Neural crest cell (in vitro differentiated cells): Measurements from ENCODE around the gene FLCN. TPM values are rescaled to one million over a fixed set of nuclear protein-coding genes. Genes with fewer than 3 reads are reported as not detected.
A peak's percentile ranks its signal among the peaks of the same experiment; 100 is the strongest.

Source experiments
- DNase-seq: peaks from one replicate; pipeline ENCODE4 v3.0.0; 2021; ENCODE audit warnings: low read depth, mixed read lengths, low spot score
- H3K27ac Mint-ChIP-seq: one replicate; pipeline ENCODE4 v1.8.0; 2021; ENCODE audit warnings: mild to moderate bottlenecking, mixed read lengths; ENCODE audit not compliant: unreplicated experiment
- H3K27me3 Mint-ChIP-seq: 2 replicates; pipeline ENCODE4 v1.8.0; 2021; ENCODE audit warnings: low read depth, mild to moderate bottlenecking, mixed read lengths
- H3K36me3 Mint-ChIP-seq: 2 replicates; pipeline ENCODE4 v1.8.0; 2021; ENCODE audit warnings: low read depth, mild to moderate bottlenecking, mixed read lengths
- H3K4me1 Mint-ChIP-seq: 2 replicates; pipeline ENCODE4 v1.8.0; 2021; ENCODE audit warnings: mixed read lengths
- H3K4me3 Mint-ChIP-seq: one replicate; pipeline ENCODE4 v1.8.0; 2021; ENCODE audit warnings: mild to moderate bottlenecking, mixed read lengths
- H3K9me3 Mint-ChIP-seq: 2 replicates; pipeline ENCODE4 v1.8.0; 2021; ENCODE audit warnings: mixed read lengths
- total RNA-seq: library from RNA; stranded (reverse); gene quantifications from 2 replicates; pipeline ENCODE4 v1.2.1, GENCODE V29; 2021
- TF ChIP-seq, protein P1 (sequence below): fragments of 200-600 bp; sonication (generic); conservative IDR thresholded peaks from 2 replicates; pipeline ENCODE4 v1.5.0; 2021; ENCODE audit warnings: antibody characterized with exemption, mild to moderate bottlenecking

FLCN gene
- total RNA-seq, 1 donor from 2014 or later: 38.7 TPM

DNA sequence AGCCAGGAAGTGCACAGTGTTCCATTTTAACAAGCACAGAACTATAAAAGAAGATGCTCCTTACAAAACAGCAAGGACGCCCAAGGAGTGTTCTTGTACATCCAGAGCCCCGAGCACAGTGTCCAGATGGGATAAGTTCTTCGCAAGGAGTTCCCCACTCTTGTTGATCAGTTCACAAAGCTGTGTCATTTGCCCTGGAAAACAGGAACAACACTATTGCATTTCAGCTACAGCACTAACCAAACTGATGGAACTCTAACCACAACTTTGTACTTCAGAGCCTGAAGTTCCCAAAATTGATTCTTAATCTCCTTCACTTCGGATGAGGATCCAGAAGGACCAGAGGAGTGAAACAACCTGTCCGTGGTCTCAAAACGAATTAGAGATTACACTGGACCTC, 39.0 kb upstream of the FLCN start:
- Mint-ChIP-seq H3K9me3 (no peaks in the 10 kb centered on the region), H3K4me3 (no peak overlapping the region), H3K36me3 (peaks cover 3% of the 10 kb centered on the region), H3K4me1 (peaks cover 13% of the 10 kb centered on the region), H3K27me3 (no peaks in the 10 kb centered on the region), H3K27ac (no peak overlapping the region)
- no peak for DNase-seq
- TF ChIP-seq, protein P1, sequence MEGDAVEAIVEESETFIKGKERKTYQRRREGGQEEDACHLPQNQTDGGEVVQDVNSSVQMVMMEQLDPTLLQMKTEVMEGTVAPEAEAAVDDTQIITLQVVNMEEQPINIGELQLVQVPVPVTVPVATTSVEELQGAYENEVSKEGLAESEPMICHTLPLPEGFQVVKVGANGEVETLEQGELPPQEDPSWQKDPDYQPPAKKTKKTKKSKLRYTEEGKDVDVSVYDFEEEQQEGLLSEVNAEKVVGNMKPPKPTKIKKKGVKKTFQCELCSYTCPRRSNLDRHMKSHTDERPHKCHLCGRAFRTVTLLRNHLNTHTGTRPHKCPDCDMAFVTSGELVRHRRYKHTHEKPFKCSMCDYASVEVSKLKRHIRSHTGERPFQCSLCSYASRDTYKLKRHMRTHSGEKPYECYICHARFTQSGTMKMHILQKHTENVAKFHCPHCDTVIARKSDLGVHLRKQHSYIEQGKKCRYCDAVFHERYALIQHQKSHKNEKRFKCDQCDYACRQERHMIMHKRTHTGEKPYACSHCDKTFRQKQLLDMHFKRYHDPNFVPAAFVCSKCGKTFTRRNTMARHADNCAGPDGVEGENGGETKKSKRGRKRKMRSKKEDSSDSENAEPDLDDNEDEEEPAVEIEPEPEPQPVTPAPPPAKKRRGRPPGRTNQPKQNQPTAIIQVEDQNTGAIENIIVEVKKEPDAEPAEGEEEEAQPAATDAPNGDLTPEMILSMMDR: no peak

DNA sequence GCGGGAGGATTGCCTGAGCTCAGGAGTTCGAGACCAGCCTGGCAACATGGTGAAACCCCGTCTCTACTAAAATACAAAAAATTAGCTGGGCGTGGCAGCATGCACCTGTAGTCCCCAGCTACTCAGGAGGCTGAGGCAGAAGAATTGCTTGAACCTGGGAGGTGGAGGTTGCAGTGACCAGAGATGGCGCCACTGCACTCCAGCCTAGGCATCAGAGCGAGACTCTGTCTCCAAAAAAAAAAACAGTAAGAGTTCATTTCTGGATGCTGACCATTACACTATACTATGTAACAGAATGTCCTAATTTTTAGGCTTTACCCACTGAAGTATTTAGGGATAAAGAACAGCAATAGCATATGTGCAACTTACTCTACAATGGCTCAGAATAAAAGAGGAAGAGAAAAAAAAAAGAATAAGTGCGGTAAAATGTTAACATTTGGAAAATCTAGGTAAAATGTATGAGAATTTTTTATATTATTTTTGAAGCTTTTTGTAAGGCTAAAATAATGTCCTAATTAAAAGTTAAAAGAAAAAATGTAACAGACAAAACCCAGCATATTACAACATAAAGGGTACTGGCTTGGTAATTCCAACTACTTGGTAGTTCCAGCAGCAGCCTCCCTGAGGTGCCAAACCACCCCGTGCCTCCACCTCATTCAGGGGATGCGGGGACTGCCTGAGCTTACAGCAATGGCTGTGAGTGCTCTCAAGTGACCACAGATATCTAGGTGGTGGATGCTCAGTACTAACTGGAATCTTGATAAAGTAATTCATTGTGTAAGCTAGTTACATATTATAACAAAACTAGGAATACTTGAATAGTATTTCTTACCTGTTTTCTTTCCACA, 33.2 kb upstream of the FLCN start:
- TF ChIP-seq, protein P1: peak; percentile 54
- H3K27me3 Mint-ChIP-seq: no peaks in the 10 kb centered on the region
- H3K4me3 Mint-ChIP-seq: no peak overlapping the region
- peaks cover 6% of the 10 kb centered on the region for H3K36me3 Mint-ChIP-seq
- H3K4me1 Mint-ChIP-seq: no peaks in the 10 kb centered on the region
- no peaks in the 10 kb centered on the region for H3K9me3 Mint-ChIP-seq
- DNase-seq: peak; percentile 8
- no peak overlapping the region for H3K27ac Mint-ChIP-seq

DNA sequence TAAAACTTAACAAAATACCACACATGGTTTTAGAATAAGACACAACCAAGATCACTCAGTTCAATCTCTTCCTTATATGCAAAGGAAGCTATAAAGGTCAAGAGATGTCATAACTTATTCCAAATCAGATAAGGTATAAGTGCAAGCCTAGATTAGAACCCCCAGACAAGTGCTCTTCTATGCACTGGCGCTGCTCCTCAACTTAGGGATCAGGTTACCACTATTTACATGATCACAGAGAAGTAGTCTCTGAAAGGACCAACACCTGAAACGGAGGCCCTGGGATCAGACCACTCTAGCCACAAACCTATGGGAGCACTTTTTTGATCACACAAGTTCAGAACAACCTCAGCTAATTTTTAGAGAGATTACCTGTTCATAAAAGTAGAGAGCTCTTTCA, 27.5 kb upstream of the FLCN start:
- no peak overlapping the region for H3K4me3 Mint-ChIP-seq
- no peaks in the 10 kb centered on the region for H3K27me3 Mint-ChIP-seq
- H3K36me3 Mint-ChIP-seq: peaks cover 16% of the 10 kb centered on the region
- no peaks in the 10 kb centered on the region for H3K9me3 Mint-ChIP-seq
- no peak for DNase-seq
- H3K27ac Mint-ChIP-seq: no peak overlapping the region
- TF ChIP-seq, protein P1: no peak
- H3K4me1 Mint-ChIP-seq: no peaks in the 10 kb centered on the region

DNA sequence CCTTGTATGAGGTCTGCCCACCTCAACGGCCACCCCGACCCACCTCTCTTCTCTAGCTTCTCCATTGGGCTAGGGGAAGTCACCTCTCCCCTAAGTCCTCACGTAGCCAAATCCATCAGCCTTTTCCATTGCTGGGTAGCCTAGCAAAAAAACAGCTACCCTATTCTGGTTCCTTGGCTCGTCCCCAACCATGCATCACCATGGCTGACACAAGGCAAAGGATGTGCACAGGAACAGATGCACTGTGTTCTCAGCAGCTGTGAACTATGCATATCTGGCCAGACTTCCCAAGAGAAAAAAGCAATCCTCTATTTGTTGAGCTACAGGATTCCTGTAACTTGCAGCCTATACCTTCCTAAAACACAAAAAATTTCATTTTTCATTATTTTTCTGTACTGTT, 22.0 kb upstream of the FLCN start:
- Mint-ChIP-seq H3K27ac (no peak overlapping the region), H3K27me3 (no peaks in the 10 kb centered on the region), H3K36me3 (peaks cover 20% of the 10 kb centered on the region), H3K4me3 (no peak overlapping the region), H3K4me1 (no peaks in the 10 kb centered on the region), H3K9me3 (no peaks in the 10 kb centered on the region)
- TF ChIP-seq, protein P1: no peak
- no peak for DNase-seq

DNA sequence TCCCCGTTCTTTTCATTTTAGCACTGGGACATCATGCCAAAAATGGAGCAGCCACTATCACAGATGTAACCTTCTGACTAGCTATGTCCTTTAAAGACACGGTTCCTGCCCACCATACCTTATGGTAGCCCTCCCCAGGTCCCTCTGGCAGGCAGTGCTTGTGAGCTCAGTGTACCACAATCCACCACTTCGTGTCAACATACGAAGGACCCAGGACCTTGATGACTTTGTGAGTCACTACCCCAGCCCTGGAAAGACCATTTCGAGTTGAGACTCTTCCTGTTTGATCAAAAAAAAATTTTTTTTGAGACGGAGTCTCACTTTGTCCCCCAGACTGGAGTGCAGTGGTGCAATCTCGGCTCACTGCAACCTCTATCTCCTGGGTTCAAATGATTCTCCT, 21.0 kb upstream of the FLCN start:
- Mint-ChIP-seq H3K27me3 (no peaks in the 10 kb centered on the region), H3K27ac (no peak overlapping the region), H3K4me1 (no peaks in the 10 kb centered on the region), H3K36me3 (peaks cover 21% of the 10 kb centered on the region), H3K9me3 (no peaks in the 10 kb centered on the region), H3K4me3 (no peak overlapping the region)
- TF ChIP-seq, protein P1: no peak
- no peak for DNase-seq
